Neural cell (in vitro differentiated cells): ENCODE data around the gene ZCCHC24. TPM values are rescaled to one million over a fixed set of nuclear protein-coding genes. Genes with fewer than 3 reads are reported as not detected.

ENCODE experiments used
- H2AFZ ChIP-seq: fragments of 200-600, 300-800 bp; sonication (generic), shearing (Covaris generic); 2 replicates; pipeline ENCODE4 v1.6.0; 2014; ENCODE audit warnings: low read depth, mild to moderate bottlenecking, antibody characterized with exemption, low read length, moderate library complexity
- H3F3A ChIP-seq: fragments of 200-600 bp; shearing (Covaris generic); 2 replicates; pipeline ENCODE4 v1.6.1; 2016; ENCODE audit warnings: mild to moderate bottlenecking, moderate library complexity, mixed read lengths, antibody characterized with exemption, low read length; ENCODE audit not compliant: insufficient read depth, poor library complexity, severe bottlenecking
- H3K27ac ChIP-seq: fragments of 200-600, 300-800 bp; sonication (generic), shearing (Covaris generic); 2 replicates; pipeline ENCODE4 v1.5.1; 2014; ENCODE audit warnings: mild to moderate bottlenecking, low read length, moderate library complexity
- H3K27me3 ChIP-seq: fragments of 300-800, 200-600 bp; sonication (generic), shearing (Covaris generic); 2 replicates; pipeline ENCODE4 v1.6.0; 2014; ENCODE audit warnings: mild to moderate bottlenecking, low read depth, low read length, moderate library complexity; ENCODE audit not compliant: insufficient read depth
- H3K36me3 ChIP-seq: fragments of 300-800, 200-600 bp; sonication (generic), shearing (Covaris generic); 2 replicates; pipeline ENCODE4 v1.5.1; 2014; ENCODE audit warnings: mild to moderate bottlenecking, antibody characterized with exemption, low read length, moderate library complexity; ENCODE audit not compliant: insufficient read depth
- H3K4me2 ChIP-seq: fragments of 300-800, 200-600 bp; sonication (generic), shearing (Covaris generic); 2 replicates; pipeline ENCODE4 v1.6.0; 2014; ENCODE audit warnings: mild to moderate bottlenecking, low read length
- H3K4me3 ChIP-seq: fragments of 300-800, 200-600 bp; sonication (generic), shearing (Covaris generic); 2 replicates; pipeline ENCODE4 v1.5.1; 2014; ENCODE audit warnings: mild to moderate bottlenecking, low read length, moderate library complexity
- H3K79me2 ChIP-seq: fragments of 200-600 bp; shearing (Covaris generic); replicated peaks from 2 replicates; pipeline ENCODE4 v1.6.0; 2014; ENCODE audit warnings: mild to moderate bottlenecking, low read length, moderate library complexity; ENCODE audit not compliant: insufficient read depth
- H3K9ac ChIP-seq: fragments of 300-800, 200-600 bp; sonication (generic), shearing (Covaris generic); 2 replicates; pipeline ENCODE4 v1.6.1; 2016; ENCODE audit warnings: mild to moderate bottlenecking, low read length, mixed read lengths
- H3K9me2 ChIP-seq: fragments of 200-600 bp; shearing (Covaris generic); 2 replicates; pipeline ENCODE4 v1.6.1; 2016; ENCODE audit warnings: mild to moderate bottlenecking, low read length, mixed read lengths; ENCODE audit not compliant: insufficient read depth
- H3K9me3 ChIP-seq: fragments of 200-600, 300-800 bp; sonication (generic), shearing (Covaris generic); 2 replicates; pipeline ENCODE4 v1.6.1; 2016; ENCODE audit warnings: mild to moderate bottlenecking, mixed run types, low read length, moderate library complexity, mixed read lengths
- H4K20me1 ChIP-seq: fragments of 200-600 bp; shearing (Covaris generic); 2 replicates; pipeline ENCODE4 v1.6.1; 2016; ENCODE audit warnings: mild to moderate bottlenecking, mixed run types; ENCODE audit not compliant: insufficient read depth
- CTCF ChIP-seq: fragments of 450-650 bp; IDR thresholded peaks from 2 replicates; pipeline ENCODE4 v1.5.1; 2014; ENCODE audit warnings: antibody characterized with exemption, mild to moderate bottlenecking, moderate library complexity; ENCODE audit not compliant: poor library complexity, severe bottlenecking
- EP300 ChIP-seq: fragments of 450-650 bp; conservative IDR thresholded peaks from 2 replicates; pipeline ENCODE4 v1.6.1; 2014; ENCODE audit warnings: antibody characterized with exemption, mild to moderate bottlenecking, moderate library complexity; ENCODE audit not compliant: poor library complexity, severe bottlenecking
- EZH2 ChIP-seq: fragments of 200-600, 300-800 bp; shearing (Covaris generic), sonication (generic); IDR thresholded peaks from 2 replicates; pipeline ENCODE4 v1.6.1; 2014; ENCODE audit warnings: antibody characterized with exemption, low read length, borderline replicate concordance, mild to moderate bottlenecking; ENCODE audit not compliant: insufficient read depth, poor library complexity, severe bottlenecking
- MXI1 ChIP-seq: fragments of 450-650 bp; conservative IDR thresholded peaks from 2 replicates; pipeline ENCODE4 v1.6.1; 2014; ENCODE audit warnings: antibody characterized with exemption, mild to moderate bottlenecking; ENCODE audit not compliant: poor library complexity, severe bottlenecking
- POLR2AphosphoS5 ChIP-seq: IDR thresholded peaks from 2 replicates; pipeline ENCODE4 v1.6.1; 2012
- RAD21 ChIP-seq: fragments of 450-650 bp; conservative IDR thresholded peaks from 2 replicates; pipeline ENCODE4 v1.6.1; 2014; ENCODE audit warnings: antibody characterized with exemption, mild to moderate bottlenecking, moderate library complexity
- REST ChIP-seq: IDR thresholded peaks from 2 replicates; pipeline ENCODE4 v1.6.1; 2012; ENCODE audit warnings: borderline replicate concordance
- SMC3 ChIP-seq: fragments of 450-650 bp; conservative IDR thresholded peaks from 2 replicates; pipeline ENCODE4 v1.6.1; 2014; ENCODE audit warnings: antibody characterized with exemption, mild to moderate bottlenecking, moderate library complexity; ENCODE audit not compliant: poor library complexity
- TAF1 ChIP-seq: IDR thresholded peaks from 2 replicates; pipeline ENCODE4 v1.6.1; 2012; ENCODE audit warnings: low read depth
- polyA plus RNA-seq: library from polyadenylated mRNA; depleted of rRNA; stranded (reverse); fragments of >200 nt; gene quantifications from 2 replicates; pipeline ENCODE4 v1.2.3, GENCODE V29; 2014

ZCCHC24 gene
- polyA plus RNA-seq, 1 donor from 2014 or later: not detected

GRCh38 chr10:79479283-79479909 is 34.0 kb upstream of the ZCCHC24 start:
- TF ChIP-seq MXI1 (no peak), CTCF (no peak), REST (no peak), EZH2 (no peak), SMC3 (no peak), RAD21 (no peak), EP300 (no peak), TAF1 (no peak), POLR2AphosphoS5 (no peak)
- no peaks in the 10 kb centered on the region for H3K79me2 ChIP-seq
- H3K27ac ChIP-seq: no peak overlapping the region
- H3K36me3 ChIP-seq: no peaks in the 10 kb centered on the region
- H3K4me2 ChIP-seq: no peak overlapping the region
- no peak overlapping the region for H3K4me3 ChIP-seq
- no peak overlapping the region for H3K9ac ChIP-seq
- no peaks in the 10 kb centered on the region for H3K9me3 ChIP-seq
- H4K20me1 ChIP-seq: no peaks in the 10 kb centered on the region
- no peaks in the 10 kb centered on the region for H3K9me2 ChIP-seq
- H2AFZ ChIP-seq: no peak overlapping the region
- no peaks in the 10 kb centered on the region for H3F3A ChIP-seq
- H3K27me3 ChIP-seq: no peaks in the 10 kb centered on the region

GRCh38 chr10:79477456-79477855 is 32.0 kb upstream of the ZCCHC24 start:
- Histone ChIP-seq H3K36me3 (no peaks in the 10 kb centered on the region), H3K27me3 (no peaks in the 10 kb centered on the region), H4K20me1 (no peaks in the 10 kb centered on the region), H3K9me3 (no peaks in the 10 kb centered on the region), H3K9me2 (no peaks in the 10 kb centered on the region), H3K4me2 (no peak overlapping the region), H3K27ac (no peak overlapping the region), H3K4me3 (no peak overlapping the region), H3K9ac (no peak overlapping the region), H2AFZ (no peak overlapping the region), H3K79me2 (no peaks in the 10 kb centered on the region), H3F3A (no peaks in the 10 kb centered on the region)
- no peak for TF ChIP-seq SMC3
- no peak for TF ChIP-seq MXI1
- no peak for TF ChIP-seq RAD21
- TF ChIP-seq TAF1: no peak
- TF ChIP-seq POLR2AphosphoS5: no peak
- no peak for TF ChIP-seq REST
- no peak for TF ChIP-seq CTCF
- no peak for TF ChIP-seq EZH2
- TF ChIP-seq EP300: no peak
